GM12864 (cell line): ENCODE measurements around the gene ZFP91.

ENCODE experiments used
- DNase-seq: peaks from one replicate; pipeline ENCODE4 v3.0.0-alpha.2; 2011; ENCODE audit warnings: low read depth
- H3K4me3 ChIP-seq: 2 replicates; pipeline ENCODE4 v1.5.1; 2011; ENCODE audit warnings: mild to moderate bottlenecking, low read depth, low read length, control low read depth
- CTCF ChIP-seq: IDR thresholded peaks from 2 replicates; pipeline ENCODE4 v1.5.1; 2011; ENCODE audit warnings: low read depth, mild to moderate bottlenecking, moderate library complexity, low read length, control low read depth, inconsistent platforms; ENCODE audit errors: missing control alignments

The ZFP91 gene

DNA sequence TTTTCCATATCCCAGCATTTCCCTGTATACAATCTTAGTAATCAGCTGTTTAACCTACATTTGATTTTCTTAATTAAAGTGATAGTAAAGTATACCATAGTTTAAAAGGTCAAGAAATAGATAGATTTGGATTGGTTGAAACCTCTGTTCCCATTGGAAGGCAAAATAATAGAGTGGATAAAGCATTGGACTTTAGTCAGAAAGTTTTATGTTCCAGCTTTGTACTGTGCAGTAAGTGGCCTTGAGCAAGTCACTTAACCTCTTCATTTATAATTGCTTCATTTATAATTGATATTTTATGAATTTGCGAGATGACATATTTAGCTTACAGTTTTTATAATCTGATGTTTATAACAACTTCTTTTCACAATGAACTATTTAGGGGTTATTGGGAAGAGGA lies 3.6 kb downstream of the ZFP91 start:
- H3K4me3 ChIP-seq = no peak overlapping the region

GRCh38 chr11:58586998-58587397 lies 8.1 kb downstream of the ZFP91 start:
- TF ChIP-seq CTCF = no peak
- H3K4me3 ChIP-seq = no peak overlapping the region
- DNase-seq = no peak

More for the DNA sequence above, 3.6 kb downstream of the ZFP91 start:
- no peak for DNase-seq
- no peak for TF ChIP-seq CTCF

GRCh38 chr11:58591659-58592058 lies 12.8 kb downstream of the ZFP91 start:
- H3K4me3 ChIP-seq = no peak overlapping the region
- no peak for TF ChIP-seq CTCF
- no peak for DNase-seq

DNA sequence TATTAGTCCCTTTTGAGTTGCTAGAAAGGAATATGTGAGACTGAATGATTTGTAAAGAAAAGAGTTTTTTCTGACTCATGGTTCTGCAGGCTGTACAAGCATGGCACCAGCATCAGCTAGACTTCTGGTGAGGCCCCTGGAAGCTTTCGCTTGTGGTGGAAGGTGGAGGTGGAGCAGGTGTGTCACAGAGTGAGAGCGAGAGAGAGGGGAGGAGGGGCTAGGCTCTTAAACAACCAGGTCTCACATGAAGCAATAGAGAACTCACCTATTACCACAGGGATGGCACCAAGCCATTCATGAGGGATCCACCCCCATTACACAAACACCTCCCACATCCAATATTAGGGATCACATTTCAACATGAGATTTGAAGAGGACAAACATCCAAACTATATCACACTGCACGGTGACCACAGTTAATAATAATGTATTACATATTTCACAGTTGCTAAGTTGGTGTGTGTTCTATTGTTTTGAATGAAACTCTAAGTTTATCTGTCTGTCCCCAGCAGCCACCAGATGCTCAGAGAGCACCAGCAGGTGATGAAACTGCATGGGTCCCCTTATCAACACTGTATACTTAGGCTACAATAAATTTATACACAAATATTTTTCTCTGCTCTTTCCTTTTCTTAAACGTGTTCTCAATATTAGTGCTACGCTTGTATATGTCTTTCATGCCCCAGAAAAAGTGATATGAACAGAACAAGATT lies 14.1 kb downstream of the ZFP91 start:
- TF ChIP-seq CTCF = no peak
- no peak for DNase-seq
- no peak overlapping the region for H3K4me3 ChIP-seq

DNA sequence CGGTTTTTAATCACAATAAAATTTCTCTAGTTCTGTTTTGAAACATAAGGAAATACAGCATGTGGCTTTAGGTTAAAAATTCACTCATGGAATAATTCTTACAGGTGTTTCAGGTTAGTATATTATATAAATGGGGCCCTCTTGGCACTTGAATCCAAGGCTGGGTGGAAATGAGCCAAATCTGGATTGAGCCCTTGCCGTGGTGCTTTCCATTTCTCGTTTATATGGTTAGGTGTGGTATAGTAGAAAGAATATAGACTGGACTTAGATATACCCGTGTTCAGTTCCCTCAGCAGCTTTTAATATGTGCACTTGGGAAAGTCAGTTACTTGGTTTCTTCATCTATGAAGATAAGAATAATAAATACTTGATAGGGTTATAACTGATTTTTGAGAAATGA lies 16.0 kb downstream of the ZFP91 start:
- no peak overlapping the region for H3K4me3 ChIP-seq
- TF ChIP-seq CTCF = no peak
- no peak for DNase-seq

DNA sequence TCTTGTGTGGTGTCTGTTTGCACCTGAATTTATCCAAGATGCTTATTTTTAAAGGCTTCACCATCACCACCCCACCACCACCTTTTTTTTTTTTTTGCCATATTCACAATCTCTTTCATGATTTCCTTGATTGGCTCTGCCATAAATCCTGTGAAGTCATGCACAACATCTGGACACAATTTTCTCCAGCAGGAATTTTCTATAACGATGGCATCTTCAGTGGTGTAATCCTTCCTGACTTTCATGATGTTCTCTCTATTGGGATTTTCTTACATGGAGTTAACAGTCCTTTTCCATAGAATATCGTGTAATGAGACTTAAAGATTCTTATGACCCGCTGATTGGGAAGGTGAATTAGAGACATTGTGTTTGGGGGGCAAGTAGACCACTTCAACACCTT lies 17.8 kb downstream of the ZFP91 start:
- TF ChIP-seq CTCF = no peak
- no peak for DNase-seq
- H3K4me3 ChIP-seq = no peak overlapping the region

DNA sequence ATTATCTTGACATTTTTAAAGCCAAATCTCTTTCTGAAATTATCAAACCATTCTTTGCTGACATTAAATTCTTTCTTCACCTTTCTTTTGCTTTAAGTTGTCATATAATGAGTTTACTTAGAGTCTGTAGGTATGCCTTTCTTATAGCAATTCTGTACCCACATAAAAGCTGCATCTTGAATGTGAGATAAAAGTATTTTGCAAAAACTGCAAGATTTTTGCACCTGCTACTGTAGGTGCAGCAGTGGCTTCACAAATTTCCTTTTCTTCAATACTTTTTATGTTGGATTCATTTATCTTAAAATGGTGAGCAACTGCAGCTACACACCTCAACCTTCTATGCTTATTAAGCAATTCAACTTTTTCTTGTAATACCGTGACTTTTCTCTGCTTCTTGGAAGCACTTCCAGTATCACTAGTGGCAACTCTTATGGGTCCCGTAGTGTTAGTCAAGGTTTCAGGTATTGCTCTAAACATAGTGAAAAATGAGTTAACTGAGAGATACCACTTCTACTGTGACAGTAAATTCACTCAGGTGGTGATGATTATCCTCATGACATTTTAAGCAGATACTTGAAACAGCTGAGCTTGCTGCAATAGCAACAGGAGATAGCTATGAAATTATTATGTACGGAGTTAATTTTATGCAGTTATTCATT lies 18.8 kb downstream of the ZFP91 start:
- DNase-seq = no peak
- H3K4me3 ChIP-seq = no peak overlapping the region
- no peak for TF ChIP-seq CTCF
